ACC112 (cell line): Measurements from ENCODE around the gene MUC4.
"Not testable (repeated sequence)": the region's sequence is repeated elsewhere in the genome, so short reads cannot be mapped to it uniquely, and the experiment has no call there.

Experiments
- H2AFZ ChIP-seq: fragments of 200-600 bp; sonication (generic); one replicate; pipeline ENCODE4 v1.6.0; 2017; ENCODE audit warnings: antibody characterized with exemption, low read length; ENCODE audit not compliant: unreplicated experiment
- H3K27ac ChIP-seq: fragments of 200-600 bp; sonication (generic); 2 replicates; pipeline ENCODE4 v1.5.1; 2014; ENCODE audit warnings: low read depth, mild to moderate bottlenecking, antibody characterized with exemption, low read length, moderate library complexity
- H3K27me3 ChIP-seq: fragments of 200-600 bp; sonication (generic); 2 replicates; pipeline ENCODE4 v1.6.1; 2014; ENCODE audit warnings: mild to moderate bottlenecking, antibody characterized with exemption, low read length, moderate library complexity, mixed read lengths; ENCODE audit not compliant: insufficient read depth
- H3K36me3 ChIP-seq: fragments of 200-600 bp; sonication (generic); 2 replicates; pipeline ENCODE4 v1.6.1; 2016; ENCODE audit warnings: mild to moderate bottlenecking, antibody characterized with exemption, low read length, moderate library complexity, mixed read lengths; ENCODE audit not compliant: insufficient read depth
- H3K4me1 ChIP-seq: fragments of 200-600 bp; sonication (generic); one replicate; pipeline ENCODE4 v1.6.1; 2016; ENCODE audit warnings: low read length, mixed read lengths; ENCODE audit not compliant: insufficient read depth, unreplicated experiment, control insufficient read depth
- H3K4me3 ChIP-seq: fragments of 200-600 bp; sonication (generic); 2 replicates; pipeline ENCODE4 v1.5.1; 2014; ENCODE audit warnings: mild to moderate bottlenecking, low read depth, low read length
- H3K79me2 ChIP-seq: fragments of 200-600 bp; sonication (generic); one replicate; pipeline ENCODE4 v1.6.0; 2016; ENCODE audit warnings: low read length; ENCODE audit not compliant: control insufficient read depth, unreplicated experiment, insufficient read depth

MUC4 gene

DNA sequence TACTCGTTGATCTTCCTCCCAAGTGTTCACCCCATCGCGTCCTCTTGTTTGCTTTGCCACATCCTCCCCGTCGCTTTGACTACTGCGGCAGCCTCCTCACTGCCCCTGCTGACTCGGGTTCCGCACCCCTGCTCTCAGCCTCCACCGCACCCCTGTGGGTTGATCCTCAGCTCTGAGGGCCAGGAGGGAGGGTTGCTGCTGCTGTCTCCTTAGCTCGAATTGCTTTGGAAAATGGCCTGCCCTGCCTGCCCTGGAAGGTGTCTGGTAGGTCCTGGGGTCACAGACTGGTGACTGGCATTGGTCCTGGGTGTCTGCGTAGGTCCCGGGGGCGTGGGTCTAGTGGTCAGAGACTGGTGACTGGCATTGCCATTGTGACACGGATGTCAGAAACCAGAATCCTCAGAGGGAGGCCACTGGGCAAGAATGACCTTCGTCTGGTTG lies 9.4 kb downstream of the MUC4 start:
- Histone ChIP-seq H3K4me3 (no peak overlapping the region), H3K79me2 (no peaks in the 10 kb centered on the region), H3K4me1 (no peaks in the 10 kb centered on the region), H2AFZ (no peak overlapping the region), H3K36me3 (no peaks in the 10 kb centered on the region), H3K27ac (no peak overlapping the region), H3K27me3 (peaks cover 52% of the 10 kb centered on the region)

- H3K27me3 ChIP-seq: peaks cover 52% of the 10 kb centered on the region
- H3K4me3 ChIP-seq: no peak overlapping the region
- no peak overlapping the region for H2AFZ ChIP-seq
These were observed 10.2 kb downstream of the MUC4 start for GRCh38 chr3:195801251-195802183.

DNA sequence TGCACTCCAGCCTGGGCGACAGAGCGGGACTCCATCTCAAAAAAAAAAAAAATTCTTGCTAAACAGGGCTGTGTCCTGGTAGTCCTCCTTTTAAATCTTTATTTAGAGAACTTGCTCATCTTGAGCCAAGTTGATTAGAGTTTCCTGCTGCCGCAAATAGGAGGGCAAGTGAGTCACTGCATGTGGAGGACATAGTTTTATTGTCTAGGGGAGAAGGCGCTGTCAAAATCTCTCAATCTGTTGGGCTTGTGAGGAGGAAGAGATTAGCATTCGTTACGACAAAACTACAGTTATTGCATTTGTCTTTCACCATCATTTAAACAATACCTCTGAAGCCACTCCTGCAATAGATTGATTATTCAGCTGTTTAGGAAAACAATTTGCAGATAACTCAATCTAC lies 11.5 kb downstream of the MUC4 start:
- no peaks in the 10 kb centered on the region for H3K79me2 ChIP-seq
- H3K4me3 ChIP-seq: no peak overlapping the region
- H2AFZ ChIP-seq: no peak overlapping the region
- no peaks in the 10 kb centered on the region for H3K36me3 ChIP-seq
- no peak overlapping the region for H3K27ac ChIP-seq
- H3K27me3 ChIP-seq: peaks cover 54% of the 10 kb centered on the region
- H3K4me1 ChIP-seq: no peaks in the 10 kb centered on the region

More at GRCh38 chr3:195801251-195802183, 10.2 kb downstream of the MUC4 start:
- no peak overlapping the region for H3K27ac ChIP-seq
- no peaks in the 10 kb centered on the region for H3K4me1 ChIP-seq
- H3K36me3 ChIP-seq: no peaks in the 10 kb centered on the region
- H3K79me2 ChIP-seq: no peaks in the 10 kb centered on the region

GRCh38 chr3:195796795-195797194 lies 14.9 kb downstream of the MUC4 start:
- Histone ChIP-seq H3K36me3 (no peaks in the 10 kb centered on the region), H3K27ac (no peak overlapping the region), H3K27me3 (peaks cover 31% of the 10 kb centered on the region), H3K4me1 (no peaks in the 10 kb centered on the region), H2AFZ (no peak overlapping the region), H3K4me3 (no peak overlapping the region), H3K79me2 (no peaks in the 10 kb centered on the region)

- no peak overlapping the region for H3K4me3 ChIP-seq
- H3K4me1 ChIP-seq: no peaks in the 10 kb centered on the region
- no peak overlapping the region for H3K27ac ChIP-seq
- H3K79me2 ChIP-seq: no peaks in the 10 kb centered on the region
- H2AFZ ChIP-seq: no peak overlapping the region
- H3K36me3 ChIP-seq: no peaks in the 10 kb centered on the region
- H3K27me3 ChIP-seq: peaks cover 29% of the 10 kb centered on the region
These were observed 17.0 kb downstream of the MUC4 start for GRCh38 chr3:195794708-195795107.

DNA sequence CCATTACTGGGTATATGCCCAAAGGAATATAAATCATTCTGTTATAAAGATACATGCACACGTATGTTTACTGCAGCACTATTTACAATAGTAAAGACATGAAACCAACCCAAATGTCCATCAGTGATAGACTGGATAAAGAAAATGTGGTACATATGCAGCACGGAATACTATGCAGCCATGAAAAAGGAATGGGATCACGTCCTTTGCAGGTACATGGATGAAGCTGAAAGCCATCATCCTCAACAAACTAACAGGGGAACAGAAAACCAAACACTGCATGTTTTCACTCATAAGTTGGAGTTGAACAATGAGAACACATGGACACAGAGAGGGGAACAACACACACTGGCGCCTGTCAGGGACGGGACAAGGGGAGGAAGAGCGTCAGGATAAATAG lies 19.1 kb downstream of the MUC4 start:
- not testable (repeated sequence) for H3K4me3 ChIP-seq, H3K27ac ChIP-seq, H3K79me2 ChIP-seq, H3K4me1 ChIP-seq, H2AFZ ChIP-seq, H3K36me3 ChIP-seq
- H3K27me3 ChIP-seq: peaks cover 29% of the 10 kb centered on the region

- Histone ChIP-seq H3K4me1 (no peaks in the 10 kb centered on the region), H3K27me3 (peaks cover 29% of the 10 kb centered on the region), H3K27ac (no peak overlapping the region), H3K4me3 (no peak overlapping the region), H3K79me2 (no peaks in the 10 kb centered on the region), H3K36me3 (no peaks in the 10 kb centered on the region), H2AFZ (no peak overlapping the region)
These were observed 20.8 kb downstream of the MUC4 start for GRCh38 chr3:195790901-195791300.

DNA sequence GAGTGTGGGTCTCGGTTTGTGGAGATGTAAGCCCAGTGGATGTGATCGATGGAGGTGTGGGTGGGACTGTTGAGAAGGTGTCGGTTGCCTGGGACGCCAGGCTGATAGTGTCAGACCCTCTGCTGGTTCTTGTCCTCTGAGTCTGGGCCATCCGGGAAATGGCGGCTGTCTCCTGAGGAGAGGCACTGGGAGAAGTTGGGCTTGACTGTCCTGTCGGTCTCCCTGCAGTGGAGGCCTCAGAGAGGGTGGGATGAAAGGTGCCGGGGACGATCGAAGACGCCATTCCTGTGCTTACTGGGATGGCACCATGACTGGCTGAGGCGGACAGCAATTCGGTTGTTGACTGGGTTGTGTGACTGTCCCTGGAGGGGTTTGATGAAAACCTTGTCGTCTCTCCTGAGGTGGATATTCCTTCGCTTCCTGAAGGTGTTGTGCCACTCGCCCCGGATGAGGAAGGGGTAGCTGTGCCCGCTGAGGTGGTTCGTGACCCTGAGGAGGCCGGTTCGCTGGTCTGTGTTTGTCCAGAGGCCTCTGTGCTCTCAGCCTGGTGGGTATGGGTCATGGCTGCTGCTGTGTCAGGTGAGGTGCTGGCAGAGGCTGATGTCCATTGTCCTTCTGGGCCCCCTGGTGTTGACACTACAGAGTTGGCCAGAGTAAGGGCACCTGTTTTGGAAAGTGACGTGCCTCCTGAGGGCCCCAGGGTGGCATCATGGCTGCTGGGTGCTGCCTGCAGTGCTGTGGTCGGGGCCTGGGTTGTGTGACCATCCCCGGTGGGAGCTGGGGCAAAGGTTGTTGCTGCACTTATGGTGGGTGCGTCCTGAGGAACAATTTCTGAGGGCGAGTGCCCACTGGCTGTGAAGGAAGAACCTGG lies 22.8 kb downstream of the MUC4 start:
- Histone ChIP-seq H2AFZ (no peak overlapping the region), H3K27ac (no peak overlapping the region), H3K79me2 (no peaks in the 10 kb centered on the region), H3K4me3 (no peak overlapping the region), H3K36me3 (no peaks in the 10 kb centered on the region), H3K4me1 (no peaks in the 10 kb centered on the region), H3K27me3 (peaks cover 16% of the 10 kb centered on the region)

DNA sequence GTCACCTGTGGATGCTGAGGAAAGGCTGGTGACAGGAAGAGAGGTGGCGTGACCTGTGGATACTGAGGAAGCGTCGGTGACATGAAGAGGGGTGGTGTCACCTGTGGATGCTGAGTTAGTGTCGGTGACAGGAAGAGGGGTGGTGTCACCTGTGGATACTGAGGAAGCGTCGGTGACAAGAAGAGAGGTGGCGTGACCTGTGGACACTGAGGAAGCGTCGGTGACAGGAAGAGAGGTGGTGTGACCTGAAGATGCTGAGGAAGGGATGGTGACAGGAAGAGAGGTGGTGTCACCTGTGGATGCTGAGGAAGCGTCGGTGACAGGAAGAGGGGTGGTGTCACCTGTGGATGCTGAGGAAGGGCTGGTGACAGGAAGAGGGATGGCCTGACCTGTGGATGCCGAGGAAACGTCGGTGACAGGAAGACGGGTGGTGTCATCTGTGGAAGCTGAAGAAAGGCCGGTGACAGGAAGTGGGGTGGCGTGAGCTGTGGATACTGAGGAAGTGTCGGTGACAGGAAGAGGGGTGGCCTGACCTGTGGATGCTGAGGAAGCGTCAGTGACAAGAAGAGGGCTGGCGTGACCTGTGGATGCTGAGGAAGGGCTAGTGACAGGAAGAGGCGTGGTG lies 25.8 kb downstream of the MUC4 start:
- H3K27me3 ChIP-seq: peaks cover 11% of the 10 kb centered on the region
- not testable (repeated sequence) for H3K79me2 ChIP-seq, H3K27ac ChIP-seq, H3K36me3 ChIP-seq, H2AFZ ChIP-seq, H3K4me1 ChIP-seq, H3K4me3 ChIP-seq

DNA sequence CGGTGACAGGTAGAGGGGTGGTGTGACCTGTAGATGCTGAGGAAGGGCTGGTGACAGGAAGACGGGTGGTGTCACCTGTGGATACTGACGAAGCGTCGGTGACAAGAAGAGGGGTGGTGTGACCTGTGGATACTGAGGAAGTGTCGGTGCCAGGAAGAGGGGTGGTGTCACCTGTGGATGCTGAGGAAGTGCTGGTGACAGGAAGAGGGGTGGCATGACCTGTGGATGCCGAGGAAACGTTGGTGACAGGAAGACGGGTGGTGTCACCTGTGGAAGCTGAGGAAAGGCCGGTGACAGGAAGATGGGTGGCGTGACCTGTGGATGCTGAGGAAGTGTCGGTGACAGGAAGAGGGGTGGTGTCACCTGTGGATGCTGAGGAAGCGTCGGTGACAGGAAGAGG lies 27.7 kb downstream of the MUC4 start:
- H3K4me1 ChIP-seq, H3K27me3 ChIP-seq, H3K36me3 ChIP-seq, H3K79me2 ChIP-seq, H3K4me3 ChIP-seq, H2AFZ ChIP-seq, H3K27ac ChIP-seq: not testable (repeated sequence)
